ENCODE measurements around the gene RABGGTA. TPM values are rescaled to one million over a fixed set of nuclear protein-coding genes. Genes with fewer than 3 reads are reported as not detected.

Gene RABGGTA
- 26.8 TPM for polyA plus RNA-seq (2013, experiment 1 of 2; ENCODE audit: insufficient read length)
- polyA plus RNA-seq (2013, experiment 2 of 2; ENCODE audit: insufficient read length), result 32.6 TPM

- peak; percentile 83 for DNase-seq
Observed at GRCh38 chr14:24271134-24271833, at the start of gene RABGGTA. RABGGTA (minus strand) TSS chr14:24271597; CDS start chr14:24271115, 482 bp downstream.

- DNase-seq, result peak; percentile 44
Observed at GRCh38 chr14:24317141-24317928, 45.9 kb upstream of the RABGGTA start.

GRCh38 chr14:24316597-24316950 is 45.2 kb upstream of the RABGGTA start:
- no peak for DNase-seq

- peak; percentile 24 for DNase-seq
Observed at GRCh38 chr14:24315807-24316596, 44.6 kb upstream of the RABGGTA start.

GRCh38 chr14:24315243-24315806 is 43.9 kb upstream of the RABGGTA start:
- no peak for DNase-seq

GRCh38 chr14:24314377-24315193 is 43.2 kb upstream of the RABGGTA start:
- DNase-seq, result no peak

GRCh38 chr14:24313913-24314312 is 42.5 kb upstream of the RABGGTA start:
- no peak for DNase-seq

- DNase-seq, result no peak
Observed at GRCh38 chr14:24312736-24313507, 41.5 kb upstream of the RABGGTA start.

GRCh38 chr14:24311837-24312615 is 40.6 kb upstream of the RABGGTA start:
- DNase-seq, result no peak

- DNase-seq, result peak; percentile 67
Observed at GRCh38 chr14:24310646-24311604, 39.5 kb upstream of the RABGGTA start, which contains the start of gene LTB4R. LTB4R (plus strand) TSS chr14:24311502; CDS start chr14:24315652, 4,150 bp downstream.

- DNase-seq, result no peak
Observed at GRCh38 chr14:24310265-24310645, 38.9 kb upstream of the RABGGTA start.

- no peak for DNase-seq
Observed at GRCh38 chr14:24309538-24310264, 38.3 kb upstream of the RABGGTA start, which contains the start of gene LTB4R2. LTB4R2 (plus strand) TSS chr14:24310140; CDS start chr14:24310665, 525 bp downstream.

- no peak for DNase-seq
Observed at GRCh38 chr14:24308342-24309124, 37.1 kb upstream of the RABGGTA start.

- DNase-seq, result peak; percentile 56
Observed at GRCh38 chr14:24307575-24308341, 36.4 kb upstream of the RABGGTA start, which contains the start of gene CIDEB. CIDEB (minus strand) TSS chr14:24307977; CDS start chr14:24307858, 119 bp downstream.

- no peak for DNase-seq
Observed at GRCh38 chr14:24307156-24307574, 35.8 kb upstream of the RABGGTA start.

GRCh38 chr14:24304019-24304387 is 32.6 kb upstream of the RABGGTA start:
- no peak for DNase-seq

All from fibroblast of skin of back (primary cell).